BE2C (cell line): ENCODE measurements around the gene IL1RL1.

Source experiments
- DNase-seq: peaks from one replicate; pipeline ENCODE4 v3.0.0-alpha.2; 2020
- H3K27me3 ChIP-seq: fragments of 250-450 bp; sonication (Bioruptor Pico); 2 replicates; pipeline ENCODE4 v1.5.1; 2020; ENCODE audit warnings: mild to moderate bottlenecking
- H3K36me3 ChIP-seq: fragments of 250-450 bp; sonication (Bioruptor Pico); 2 replicates; pipeline ENCODE4 v1.5.1; 2020; ENCODE audit warnings: mild to moderate bottlenecking
- H3K4me1 ChIP-seq: fragments of 250-450 bp; sonication (Bioruptor Pico); 2 replicates; pipeline ENCODE4 v1.5.1; 2020
- H3K4me3 ChIP-seq: 2 replicates; pipeline ENCODE4 v1.5.1; 2011; ENCODE audit warnings: low read depth, low read length
- H3K9me3 ChIP-seq: fragments of 250-450 bp; sonication (Bioruptor Pico); 2 replicates; pipeline ENCODE4 v1.5.1; 2020
- CTCF ChIP-seq: IDR thresholded peaks from 2 replicates; pipeline ENCODE4 v1.5.1; 2012; ENCODE audit warnings: mild to moderate bottlenecking, low read depth, low read length

IL1RL1 gene

GRCh38 chr2:102296449-102296848 lies 14.9 kb upstream of the IL1RL1 start:
- DNase-seq, result no peak
- Histone ChIP-seq H3K27me3 (no peaks in the 10 kb centered on the region), H3K36me3 (no peaks in the 10 kb centered on the region), H3K4me1 (no peaks in the 10 kb centered on the region), H3K4me3 (no peak overlapping the region), H3K9me3 (no peaks in the 10 kb centered on the region)
- TF ChIP-seq CTCF, result no peak

GRCh38 chr2:102297891-102298290 lies 13.5 kb upstream of the IL1RL1 start:
- no peaks in the 10 kb centered on the region for H3K9me3 ChIP-seq
- no peaks in the 10 kb centered on the region for H3K36me3 ChIP-seq
- no peak for TF ChIP-seq CTCF
- no peaks in the 10 kb centered on the region for H3K27me3 ChIP-seq
- no peak for DNase-seq
- no peak overlapping the region for H3K4me3 ChIP-seq
- no peaks in the 10 kb centered on the region for H3K4me1 ChIP-seq

- no peaks in the 10 kb centered on the region for H3K4me1 ChIP-seq
- no peaks in the 10 kb centered on the region for H3K9me3 ChIP-seq
- no peak overlapping the region for H3K4me3 ChIP-seq
- no peak for DNase-seq
- H3K36me3 ChIP-seq, result no peaks in the 10 kb centered on the region
- no peaks in the 10 kb centered on the region for H3K27me3 ChIP-seq
- no peak for TF ChIP-seq CTCF
Observed at GRCh38 chr2:102301867-102302362, 9.4 kb upstream of the IL1RL1 start.

GRCh38 chr2:102302458-102302857 lies 8.9 kb upstream of the IL1RL1 start:
- no peaks in the 10 kb centered on the region for H3K36me3 ChIP-seq
- no peaks in the 10 kb centered on the region for H3K27me3 ChIP-seq
- no peak for DNase-seq
- no peak overlapping the region for H3K4me3 ChIP-seq
- no peak for TF ChIP-seq CTCF
- H3K4me1 ChIP-seq, result no peaks in the 10 kb centered on the region
- no peaks in the 10 kb centered on the region for H3K9me3 ChIP-seq

GRCh38 chr2:102303589-102303988 lies 7.8 kb upstream of the IL1RL1 start:
- H3K4me1 ChIP-seq, result no peaks in the 10 kb centered on the region

GRCh38 chr2:102304268-102304667 lies 7.1 kb upstream of the IL1RL1 start:
- TF ChIP-seq CTCF, result no peak
- H3K36me3 ChIP-seq, result no peaks in the 10 kb centered on the region
- H3K9me3 ChIP-seq, result no peaks in the 10 kb centered on the region
- H3K4me1 ChIP-seq, result no peaks in the 10 kb centered on the region
- no peaks in the 10 kb centered on the region for H3K27me3 ChIP-seq
- no peak for DNase-seq
- H3K4me3 ChIP-seq, result no peak overlapping the region

More at GRCh38 chr2:102303589-102303988, 7.8 kb upstream of the IL1RL1 start:
- no peak for DNase-seq
- Histone ChIP-seq H3K9me3 (no peaks in the 10 kb centered on the region), H3K4me3 (no peak overlapping the region), H3K36me3 (no peaks in the 10 kb centered on the region), H3K27me3 (no peaks in the 10 kb centered on the region)
- no peak for TF ChIP-seq CTCF
